Measurements from ENCODE around the gene AGPS. TPM values are rescaled to one million over a fixed set of nuclear protein-coding genes. Genes with fewer than 3 reads are reported as not detected.

AGPS gene
- total and polyA plus RNA-seq, 2 of the 13 experiments (the other 11 are each of a cell fraction or from before 2014, with no cell fraction given) = 39.4 to 99.0 TPM

DNA sequence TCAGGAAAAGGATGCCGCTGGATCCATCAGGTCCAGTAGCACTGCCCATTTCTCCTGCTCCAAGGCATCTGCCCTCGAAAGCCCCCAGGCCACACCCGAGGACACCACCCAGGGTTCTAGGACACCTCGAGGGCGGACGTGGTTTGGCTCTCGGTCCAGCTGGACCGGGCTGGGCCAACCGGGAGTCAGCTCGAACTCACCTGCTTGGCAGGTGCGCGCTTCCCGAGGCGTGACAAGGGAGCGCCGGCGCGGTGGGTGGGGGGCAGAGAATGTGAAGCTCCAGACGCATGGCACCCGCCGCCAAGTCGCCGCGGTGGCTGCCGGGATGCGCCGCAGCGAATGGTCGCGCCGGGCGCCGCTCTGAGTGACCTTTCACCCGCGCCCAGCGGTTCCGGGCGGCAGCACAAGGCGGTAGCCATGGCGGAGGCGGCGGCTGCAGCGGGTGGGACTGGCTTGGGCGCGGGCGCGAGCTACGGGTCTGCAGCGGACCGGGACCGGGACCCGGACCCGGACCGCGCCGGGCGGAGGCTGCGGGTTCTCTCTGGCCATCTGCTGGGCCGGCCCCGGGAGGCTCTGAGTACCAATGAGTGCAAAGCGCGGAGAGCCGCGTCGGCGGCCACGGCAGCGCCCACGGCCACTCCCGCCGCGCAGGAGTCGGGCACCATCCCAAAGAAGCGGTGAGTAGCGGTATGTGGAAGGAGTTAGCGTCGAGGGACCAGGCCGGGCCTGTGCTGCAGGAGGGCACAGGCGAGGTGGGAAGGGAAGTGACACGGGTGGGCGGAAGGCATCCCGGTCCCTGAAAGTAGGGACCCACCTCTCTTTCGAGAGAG lies at the start of gene AGPS (continued):
- no peak for TF ChIP-seq ZNF34 (CRISPR knock-in tag; IDR thresholded peaks at IDR 0.05; ENCODE audit: borderline replicate concordance)
- no peak for TF ChIP-seq PRPF4 (IDR thresholded peaks at IDR 0.05; ENCODE audit: low read depth, low read length, poor library complexity, severe bottlenecking)
- TF ChIP-seq MXD4 (CRISPR knock-in tag; IDR thresholded peaks at IDR 0.05) = peak; percentile 96
- TF ChIP-seq ZFP62 (CRISPR knock-in tag; IDR thresholded peaks at IDR 0.05) = 0 out of 2 replicates have a peak, but pooled peaks have one; percentile 81
- peak; percentile 25; the same call in 1 of the 2 replicates for TF ChIP-seq TSC22D2 (CRISPR knock-in tag; IDR thresholded peaks at IDR 0.05; ENCODE audit: borderline replicate concordance)
- no peak for TF ChIP-seq PCBP2 (optimal IDR thresholded peaks at IDR 0.05; ENCODE audit: low read depth, low read length, poor library complexity, severe bottlenecking)
- peak; percentile 92 for TF ChIP-seq ZNF441 (CRISPR knock-in tag; IDR thresholded peaks at IDR 0.05; ENCODE audit: borderline replicate concordance)
- TF ChIP-seq ZNF577 (CRISPR knock-in tag; IDR thresholded peaks at IDR 0.05; ENCODE audit: borderline replicate concordance, low read depth) = no peak
- TF ChIP-seq, protein P1, sequence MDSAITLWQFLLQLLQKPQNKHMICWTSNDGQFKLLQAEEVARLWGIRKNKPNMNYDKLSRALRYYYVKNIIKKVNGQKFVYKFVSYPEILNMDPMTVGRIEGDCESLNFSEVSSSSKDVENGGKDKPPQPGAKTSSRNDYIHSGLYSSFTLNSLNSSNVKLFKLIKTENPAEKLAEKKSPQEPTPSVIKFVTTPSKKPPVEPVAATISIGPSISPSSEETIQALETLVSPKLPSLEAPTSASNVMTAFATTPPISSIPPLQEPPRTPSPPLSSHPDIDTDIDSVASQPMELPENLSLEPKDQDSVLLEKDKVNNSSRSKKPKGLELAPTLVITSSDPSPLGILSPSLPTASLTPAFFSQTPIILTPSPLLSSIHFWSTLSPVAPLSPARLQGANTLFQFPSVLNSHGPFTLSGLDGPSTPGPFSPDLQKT (CRISPR knock-in tag; IDR thresholded peaks at IDR 0.05; ENCODE audit: borderline replicate concordance) = peak; percentile 92; the same call in 1 of the 2 replicates
- TF ChIP-seq ARNTL (CRISPR knock-in tag; IDR thresholded peaks at IDR 0.05) = peak; percentile 31; the same call in 1 of the 2 replicates
- TF ChIP-seq, protein P2, sequence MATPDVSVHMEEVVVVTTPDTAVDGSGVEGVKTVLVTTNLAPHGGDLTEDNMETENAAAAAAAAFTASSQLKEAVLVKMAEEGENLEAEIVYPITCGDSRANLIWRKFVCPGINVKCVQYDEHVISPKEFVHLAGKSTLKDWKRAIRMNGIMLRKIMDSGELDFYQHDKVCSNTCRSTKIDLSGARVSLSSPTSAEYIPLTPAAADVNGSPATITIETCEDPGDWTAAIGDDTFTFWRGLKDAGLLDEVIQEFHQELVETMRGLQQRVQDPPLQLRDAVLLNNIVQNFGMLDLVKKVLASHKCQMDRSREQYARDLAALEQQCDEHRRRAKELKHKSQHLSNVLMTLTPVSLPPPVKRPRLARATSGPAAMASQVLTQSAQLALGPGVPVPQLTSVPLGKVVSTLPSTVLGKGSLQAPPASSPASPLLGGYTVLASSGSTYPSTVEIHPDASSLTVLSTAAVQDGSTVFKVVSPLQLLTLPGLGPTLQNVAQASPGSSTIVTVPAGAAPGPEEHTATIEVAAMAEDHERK (CRISPR knock-in tag; IDR thresholded peaks at IDR 0.05; ENCODE audit: low read depth) = peak; percentile 74; the same call in 1 of the 2 replicates
- TF ChIP-seq FLYWCH1 (CRISPR knock-in tag; IDR thresholded peaks at IDR 0.05) = peak; percentile 91; the same call in 1 of the 2 replicates
- TF ChIP-seq, protein P3, sequence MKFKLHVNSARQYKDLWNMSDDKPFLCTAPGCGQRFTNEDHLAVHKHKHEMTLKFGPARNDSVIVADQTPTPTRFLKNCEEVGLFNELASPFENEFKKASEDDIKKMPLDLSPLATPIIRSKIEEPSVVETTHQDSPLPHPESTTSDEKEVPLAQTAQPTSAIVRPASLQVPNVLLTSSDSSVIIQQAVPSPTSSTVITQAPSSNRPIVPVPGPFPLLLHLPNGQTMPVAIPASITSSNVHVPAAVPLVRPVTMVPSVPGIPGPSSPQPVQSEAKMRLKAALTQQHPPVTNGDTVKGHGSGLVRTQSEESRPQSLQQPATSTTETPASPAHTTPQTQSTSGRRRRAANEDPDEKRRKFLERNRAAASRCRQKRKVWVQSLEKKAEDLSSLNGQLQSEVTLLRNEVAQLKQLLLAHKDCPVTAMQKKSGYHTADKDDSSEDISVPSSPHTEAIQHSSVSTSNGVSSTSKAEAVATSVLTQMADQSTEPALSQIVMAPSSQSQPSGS (CRISPR knock-in tag; IDR thresholded peaks at IDR 0.05) = peak; percentile 79
- TF ChIP-seq ETV6 (CRISPR knock-in tag; conservative IDR thresholded peaks at IDR 0.05) = no peak; the same call in 1 of the 2 replicates
- peak; percentile 97; the same call in 1 of the 2 replicates for TF ChIP-seq IKZF5 (CRISPR knock-in tag; IDR thresholded peaks at IDR 0.05)
- peak; percentile 93 for TF ChIP-seq TAF1 (CRISPR knock-in tag; IDR thresholded peaks at IDR 0.05)
- TF ChIP-seq ZNF30 (CRISPR knock-in tag; IDR thresholded peaks at IDR 0.05) = no peak
- TF ChIP-seq ZNF768 (CRISPR knock-in tag; IDR thresholded peaks at IDR 0.05) = peak; percentile 78
- peak; percentile 79; the same call in 1 of the 2 replicates for TF ChIP-seq MLXIP (CRISPR knock-in tag; IDR thresholded peaks at IDR 0.05; ENCODE audit: borderline replicate concordance)
- TF ChIP-seq ZKSCAN5 (CRISPR knock-in tag; IDR thresholded peaks at IDR 0.05) = no peak
